Iris pigment epithelial cell (primary cell): ENCODE results near the gene MUC4.
A peak's percentile ranks its signal among the peaks of the same experiment; 100 is the strongest.
"Not testable (repeated sequence)": the region's sequence is repeated elsewhere in the genome, so short reads cannot be mapped to it uniquely, and the experiment has no call there.

ENCODE experiments used
- DNase-seq: peaks from one replicate; pipeline ENCODE4 v3.0.0-alpha.2; 2011; ENCODE audit warnings: low read depth

Gene MUC4

DNA sequence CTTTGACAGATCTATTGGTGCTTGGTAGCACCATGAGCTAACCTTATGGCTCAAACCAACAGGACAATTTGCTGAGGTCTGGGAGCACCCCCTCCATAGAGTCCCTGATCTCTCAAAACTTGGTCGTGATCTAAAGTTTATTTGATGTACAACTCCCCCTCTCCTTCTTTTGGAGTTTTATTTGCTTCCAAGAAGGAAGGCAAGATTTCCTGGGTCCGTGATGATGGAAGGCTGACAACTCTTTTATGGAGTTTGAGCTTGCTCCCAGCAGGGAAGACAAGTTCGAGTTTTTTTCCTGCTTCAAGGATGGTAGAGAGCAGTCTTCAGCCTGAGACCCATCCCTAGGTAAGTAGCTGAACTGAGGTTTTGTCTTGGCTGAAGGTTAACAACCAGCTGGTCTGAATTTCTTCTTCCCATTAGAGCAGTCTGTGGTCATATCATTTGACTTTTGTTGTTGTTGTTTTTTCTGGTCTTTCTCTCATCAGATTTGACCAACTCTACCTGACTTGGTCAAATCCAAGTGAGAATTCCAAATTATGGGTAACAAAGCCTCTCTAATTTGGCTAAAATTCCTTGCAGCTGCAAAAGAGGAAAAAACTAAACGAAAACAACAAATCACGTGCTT lies 93.8 kb downstream of the MUC4 start:
- no peak for DNase-seq

- DNase-seq, result no peak
These were observed 94.3 kb downstream of the MUC4 start for GRCh38 chr3:195717416-195717815.

- DNase-seq, result peak; percentile 46
These were observed 96.0 kb downstream of the MUC4 start for GRCh38 chr3:195715583-195716266.

DNA sequence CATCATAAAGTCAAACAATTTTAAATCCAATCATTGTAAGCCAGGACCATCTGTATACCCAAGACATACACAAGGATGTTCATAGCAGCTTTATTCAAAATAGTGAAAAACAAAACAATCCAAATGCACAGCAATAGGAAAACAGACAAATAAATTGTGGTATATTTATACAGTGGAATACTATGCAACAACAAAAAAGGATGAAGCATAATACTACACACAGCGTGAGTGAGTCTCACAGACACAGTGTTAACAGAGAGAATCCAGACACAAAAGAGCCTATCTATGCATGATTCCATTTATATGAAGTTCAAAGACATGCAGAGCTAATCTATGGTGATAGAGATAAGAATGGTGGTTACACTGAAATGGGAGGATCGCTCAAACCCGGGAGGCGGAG lies 96.6 kb downstream of the MUC4 start:
- no peak for DNase-seq

DNA sequence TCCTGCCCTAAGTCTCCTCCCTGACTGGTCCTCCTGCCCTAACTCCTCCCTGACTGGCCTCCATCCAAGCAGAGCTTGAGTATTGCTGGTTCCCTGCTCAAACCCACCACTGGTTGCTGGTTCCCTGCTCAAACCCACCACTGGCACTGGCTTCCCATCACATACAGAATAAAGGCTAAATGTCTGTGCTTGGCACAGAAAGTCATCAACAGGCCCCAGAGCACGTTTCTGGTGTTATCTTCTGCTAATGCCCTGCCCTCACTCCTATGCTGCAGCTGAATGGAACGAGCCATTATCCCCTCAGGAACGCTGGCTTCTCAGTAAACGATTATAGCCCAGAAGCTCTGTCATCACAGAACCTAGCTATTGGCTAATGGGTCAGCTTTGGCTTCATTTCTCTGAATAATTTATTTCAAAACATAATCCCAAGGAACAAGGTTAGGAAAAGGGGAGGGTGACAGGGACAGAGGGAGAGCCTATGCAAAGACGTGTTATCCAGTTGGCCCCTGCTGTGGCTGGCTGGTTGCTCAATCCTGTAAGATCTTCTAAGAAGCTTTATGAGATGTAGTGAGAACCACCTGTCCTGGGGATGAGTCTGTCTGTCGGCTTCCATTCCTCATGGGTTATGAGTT lies 97.2 kb downstream of the MUC4 start:
- no peak for DNase-seq

DNA sequence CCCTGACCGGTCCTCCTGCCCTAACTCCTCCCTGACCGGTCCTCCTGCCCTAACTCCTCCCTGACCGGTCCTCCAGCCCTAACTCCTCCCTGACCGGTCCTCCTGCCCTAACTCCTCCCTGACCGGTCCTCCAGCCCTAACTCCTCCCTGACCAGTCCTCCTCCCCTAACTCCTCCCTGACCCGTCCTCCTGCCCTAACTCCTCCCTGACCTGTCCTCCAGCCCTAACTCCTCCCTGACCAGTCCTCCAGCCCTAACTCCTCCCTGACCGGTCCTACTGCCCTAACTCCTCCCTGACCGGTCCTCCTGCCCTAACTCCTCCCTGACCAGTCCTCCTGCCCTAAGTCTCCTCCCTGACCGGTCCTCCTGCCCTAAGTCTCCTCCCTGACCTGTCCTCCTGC lies 98.6 kb downstream of the MUC4 start:
- not testable (repeated sequence) for DNase-seq

- DNase-seq, result not testable (repeated sequence)
These were observed 99.2 kb downstream of the MUC4 start for GRCh38 chr3:195712535-195712910.

DNA sequence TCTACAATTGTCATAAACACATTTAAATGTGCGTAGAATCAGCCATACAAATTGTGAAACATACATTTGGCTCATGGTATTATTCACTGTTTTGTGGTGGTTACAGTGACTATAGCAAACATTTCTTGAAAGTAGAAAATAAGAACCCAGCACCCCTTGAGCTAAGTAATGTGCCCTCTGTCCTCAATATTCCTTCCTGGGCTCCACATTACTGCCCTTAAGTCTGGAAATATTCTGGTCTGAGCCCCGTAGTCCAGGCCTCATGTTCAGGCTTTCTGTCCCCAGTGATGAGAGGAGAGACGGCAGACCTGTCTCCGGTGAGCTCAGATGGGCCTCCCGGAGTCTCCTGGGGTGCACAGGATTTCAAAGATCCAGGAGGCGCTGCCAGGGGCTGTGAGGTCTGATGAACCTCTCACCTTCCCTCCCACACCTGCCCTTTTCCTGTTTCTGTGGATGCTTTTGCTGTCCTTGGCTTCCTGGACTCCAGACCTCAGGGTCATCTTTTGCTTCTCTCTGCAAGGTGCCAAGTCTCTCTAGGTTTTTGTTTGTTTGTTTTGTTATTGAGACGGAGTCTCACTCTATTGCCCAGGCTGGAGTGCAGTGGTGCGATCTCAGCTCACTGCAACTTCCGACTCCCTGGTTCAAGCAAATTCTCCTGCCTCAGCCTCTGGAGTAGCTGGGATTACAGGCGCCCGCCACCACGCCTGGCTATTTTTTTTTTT lies 99.8 kb downstream of the MUC4 start:
- DNase-seq, result no peak

- DNase-seq, result not testable (repeated sequence)
These were observed 100.5 kb downstream of the MUC4 start for GRCh38 chr3:195711091-195711812.

DNA sequence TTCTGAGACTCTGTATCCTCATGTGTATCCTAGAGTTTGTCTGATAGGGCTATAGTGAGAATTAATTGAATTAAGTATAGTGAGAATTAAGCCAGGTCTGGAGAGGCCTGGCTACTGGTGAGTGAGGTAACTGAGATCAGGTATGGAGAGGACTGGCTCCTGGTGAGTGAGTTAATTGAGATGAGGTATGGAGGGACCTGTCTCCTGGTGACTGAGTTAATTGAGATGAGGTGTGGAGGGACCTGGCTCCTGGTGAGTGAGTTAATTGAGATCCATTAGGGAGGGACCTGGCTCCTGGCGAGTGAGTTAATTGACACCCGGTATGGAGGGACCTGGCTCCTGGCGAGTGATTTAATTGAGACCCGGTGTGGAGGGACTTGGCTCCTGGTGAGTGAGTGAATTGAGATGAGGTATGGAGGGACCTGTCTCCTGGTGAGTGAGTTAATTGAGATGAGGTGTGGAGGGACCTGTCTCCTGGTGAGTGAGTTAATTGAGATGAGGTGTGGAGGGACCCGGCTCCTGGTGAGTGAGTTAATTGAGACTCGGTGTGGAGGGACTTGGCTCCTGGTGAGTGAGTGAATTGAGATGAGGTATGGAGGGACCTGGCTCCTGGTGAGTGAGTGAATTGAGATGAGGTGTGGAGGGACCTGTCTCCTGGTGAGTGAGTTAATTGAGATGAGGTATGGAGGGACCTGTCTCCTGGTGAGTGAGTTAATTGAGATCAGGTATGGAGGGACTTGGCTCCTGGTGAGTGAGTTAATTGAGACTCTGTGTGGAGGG lies 101.4 kb downstream of the MUC4 start:
- DNase-seq, result not testable (repeated sequence)

- no peak for DNase-seq
These were observed 102.0 kb downstream of the MUC4 start for GRCh38 chr3:195709676-195710085.

DNA sequence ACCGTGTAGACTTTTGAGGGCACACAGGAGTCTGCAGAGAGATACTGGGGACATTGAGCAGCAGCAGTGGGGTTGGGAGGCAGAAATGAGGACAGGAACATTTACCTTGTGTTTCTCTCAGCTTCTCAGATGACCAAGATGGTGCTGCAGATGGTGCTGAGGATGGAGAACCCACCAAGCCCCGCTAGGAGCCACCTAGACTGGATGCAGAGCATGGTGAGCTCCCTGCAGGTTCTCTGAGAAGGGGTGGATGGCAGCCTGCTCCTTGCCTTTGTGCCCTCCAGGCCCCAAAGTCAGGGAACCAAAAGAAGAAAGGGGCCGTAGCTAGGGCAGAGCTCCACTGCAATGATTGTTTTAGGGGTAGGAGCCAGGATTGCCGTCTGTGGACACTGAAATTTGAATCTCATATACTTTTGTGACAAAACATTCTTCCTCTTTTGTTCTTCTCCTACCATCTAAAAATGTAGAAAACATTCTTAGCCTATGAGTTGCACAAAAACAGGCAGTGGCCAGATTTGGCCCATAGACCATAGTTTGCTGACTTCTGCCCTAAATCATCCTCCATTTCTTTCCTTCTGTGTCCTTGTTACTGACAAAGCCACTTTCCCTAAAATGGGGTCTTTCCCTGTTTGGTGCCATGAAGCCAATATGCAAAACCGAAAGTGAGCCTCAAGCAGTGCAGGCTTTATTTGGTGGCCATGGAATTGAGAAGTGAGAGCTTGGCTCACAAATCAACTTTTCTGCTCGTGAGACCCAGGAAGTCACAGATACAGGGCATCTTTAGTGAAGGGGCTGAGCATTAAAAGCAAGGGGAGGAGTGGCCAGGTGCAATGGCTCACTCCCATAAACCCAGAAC lies 102.9 kb downstream of the MUC4 start:
- no peak for DNase-seq

DNA sequence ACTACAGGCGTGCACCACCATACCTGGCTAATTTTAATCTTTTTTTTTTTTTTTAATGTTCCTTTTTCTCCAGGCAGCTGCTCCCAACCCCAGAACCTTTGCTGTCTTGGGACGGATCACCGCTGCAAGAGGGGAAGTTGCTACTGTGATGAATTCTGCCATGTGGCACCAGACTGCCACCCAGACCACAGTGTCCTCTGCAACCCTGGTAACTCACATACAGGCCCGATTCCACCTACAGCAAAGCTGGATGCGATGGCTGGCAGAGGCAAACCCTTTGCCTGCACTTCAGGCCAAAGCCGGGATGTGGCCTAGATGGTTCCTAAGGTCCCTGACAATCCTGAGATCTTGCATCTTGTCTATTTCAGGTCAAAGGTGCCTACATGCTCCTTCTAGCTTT lies 103.7 kb downstream of the MUC4 start:
- no peak for DNase-seq

DNA sequence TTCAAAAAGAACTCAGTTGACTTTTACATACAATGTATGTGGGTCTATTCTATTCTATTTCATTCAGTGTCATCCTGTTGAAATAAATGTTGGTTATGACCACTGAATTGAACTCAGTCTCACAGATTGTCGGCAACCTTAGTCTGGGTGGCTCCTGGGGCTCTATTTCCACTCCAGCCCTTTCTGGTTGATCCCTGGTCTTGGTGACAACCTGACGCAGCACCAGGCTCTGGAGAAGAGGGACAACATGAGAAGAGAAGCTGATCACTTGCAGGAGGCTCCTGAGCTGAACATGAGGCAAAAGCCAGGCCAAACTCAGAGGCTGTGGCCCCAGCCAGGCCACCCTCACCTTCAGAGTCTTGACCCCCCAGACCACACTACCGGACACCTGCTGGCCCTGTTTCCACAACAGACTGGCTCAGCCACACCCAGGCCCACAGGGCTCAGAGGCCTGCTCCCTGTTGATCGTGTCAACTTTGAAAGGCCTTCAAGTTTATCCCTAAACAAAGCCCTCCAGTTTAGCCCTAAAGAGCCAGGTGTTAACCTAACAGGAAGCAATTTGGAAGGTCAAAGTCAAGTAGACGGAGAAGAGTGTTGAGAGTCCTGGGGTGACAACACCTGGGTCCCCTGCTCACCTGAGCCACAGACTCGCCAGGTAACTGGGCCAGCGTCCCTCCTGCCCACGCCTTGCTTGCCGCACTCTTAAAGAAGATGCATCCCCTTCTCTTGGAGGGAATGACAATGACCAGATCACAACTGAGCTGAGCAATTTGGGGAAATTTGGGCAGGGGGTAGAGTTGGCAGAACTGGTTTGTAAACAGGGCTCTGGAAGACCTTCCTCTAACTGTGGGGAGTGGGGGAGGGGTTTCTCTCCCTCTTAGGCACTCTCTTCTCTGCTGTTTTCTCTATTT lies 106.4 kb downstream of the MUC4 start:
- no peak for DNase-seq

- DNase-seq, result no peak
These were observed 107.2 kb downstream of the MUC4 start for GRCh38 chr3:195704433-195704999.

DNA sequence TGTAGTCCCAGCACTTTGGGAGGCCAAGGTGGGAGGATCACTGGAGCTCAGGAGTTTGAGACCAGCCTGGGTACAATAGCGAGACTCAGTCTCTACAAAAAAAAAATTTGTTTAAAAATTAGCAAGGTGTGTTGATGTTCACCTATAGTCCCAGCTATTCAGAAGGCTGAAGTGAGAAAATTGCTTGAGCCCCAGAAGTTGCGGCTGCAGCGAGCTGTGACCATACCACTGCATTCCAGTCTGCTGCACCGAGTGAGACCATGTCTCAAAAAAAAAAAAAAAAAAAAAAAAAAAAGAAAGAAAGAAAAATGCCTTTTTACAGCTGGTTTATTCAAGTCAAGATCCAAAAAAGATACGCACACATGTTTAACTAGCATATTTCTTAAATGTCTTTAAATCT lies 108.0 kb downstream of the MUC4 start:
- DNase-seq, result no peak

DNA sequence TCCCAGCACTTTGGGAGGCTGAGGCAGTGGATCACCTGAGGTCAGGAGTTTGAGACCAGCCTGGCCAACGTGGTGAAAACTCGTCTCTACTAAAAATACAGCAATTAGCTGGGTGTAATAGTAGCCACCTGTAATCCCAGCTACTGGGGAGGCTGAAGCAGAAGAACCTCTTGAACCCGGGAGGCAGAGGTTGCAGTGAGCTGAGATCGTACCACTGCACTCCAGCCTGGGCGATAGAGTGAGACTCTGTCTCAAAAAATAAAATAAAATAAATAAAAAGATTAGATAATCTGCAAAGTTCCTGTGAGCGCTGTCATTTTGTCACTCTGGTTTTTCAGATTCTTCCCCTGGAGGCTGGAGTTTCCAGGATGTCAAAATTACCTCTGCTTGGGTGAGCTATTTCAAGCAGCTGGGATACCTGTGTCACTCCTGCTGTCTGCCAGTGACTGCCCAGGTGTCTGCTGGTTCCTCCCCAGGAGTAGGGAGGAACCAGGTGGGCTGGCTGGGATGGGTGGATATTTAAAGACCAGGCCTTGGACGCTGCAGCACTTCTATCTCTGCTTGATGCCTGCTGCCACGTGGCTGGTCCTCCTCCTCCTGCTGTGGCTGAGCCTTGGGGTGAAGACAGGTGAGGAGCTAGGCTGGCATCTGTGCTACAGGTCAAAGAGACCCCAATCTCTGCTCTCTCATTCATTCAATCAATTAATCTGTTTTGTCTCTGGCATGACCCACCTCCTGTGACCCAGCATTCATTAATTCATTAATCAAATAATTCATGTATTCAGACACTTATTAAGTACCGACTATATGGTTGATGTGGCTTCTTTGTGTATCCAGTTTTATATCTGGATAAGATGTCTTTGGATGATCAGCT lies 110.5 kb downstream of the MUC4 start:
- DNase-seq, result no peak

GRCh38 chr3:195700319-195700718 lies 111.4 kb downstream of the MUC4 start:
- no peak for DNase-seq
